NCI-H2171 treated with DMSO at 0.1 percent for 48 hours (cell line): Measurements from ENCODE around the gene PLEKHH3.
"Not testable (repeated sequence)": the region's sequence is repeated elsewhere in the genome, so short reads cannot be mapped to it uniquely, and the experiment has no call there.

ENCODE experiments used
- DNase-seq: peaks from one replicate; lab custom pipeline; 2025; lab: John Stamatoyannopoulos, UW

PLEKHH3 gene

DNA sequence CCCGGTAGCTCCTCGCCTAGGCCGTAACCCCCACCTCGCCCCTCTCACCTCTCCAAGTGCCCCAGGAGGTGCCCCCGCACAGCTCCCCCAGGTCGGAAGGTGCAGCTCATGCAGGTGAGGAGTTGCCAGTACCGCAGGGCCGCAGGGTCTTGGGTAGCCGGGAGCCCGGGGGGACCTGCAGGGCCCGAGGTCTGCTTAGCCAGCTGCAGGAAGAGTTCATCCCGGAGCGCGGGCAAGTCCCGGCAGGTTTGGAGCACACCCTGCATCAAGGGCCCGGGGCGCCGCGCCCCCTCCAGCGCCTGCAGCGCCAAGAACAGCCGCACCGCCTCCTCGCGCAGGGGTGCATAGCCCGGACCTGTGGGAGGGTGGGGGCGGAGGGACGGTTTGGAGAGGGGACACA is 4.8 kb downstream of the PLEKHH3 start:
- DNase-seq, result peak; percentile 84

DNA sequence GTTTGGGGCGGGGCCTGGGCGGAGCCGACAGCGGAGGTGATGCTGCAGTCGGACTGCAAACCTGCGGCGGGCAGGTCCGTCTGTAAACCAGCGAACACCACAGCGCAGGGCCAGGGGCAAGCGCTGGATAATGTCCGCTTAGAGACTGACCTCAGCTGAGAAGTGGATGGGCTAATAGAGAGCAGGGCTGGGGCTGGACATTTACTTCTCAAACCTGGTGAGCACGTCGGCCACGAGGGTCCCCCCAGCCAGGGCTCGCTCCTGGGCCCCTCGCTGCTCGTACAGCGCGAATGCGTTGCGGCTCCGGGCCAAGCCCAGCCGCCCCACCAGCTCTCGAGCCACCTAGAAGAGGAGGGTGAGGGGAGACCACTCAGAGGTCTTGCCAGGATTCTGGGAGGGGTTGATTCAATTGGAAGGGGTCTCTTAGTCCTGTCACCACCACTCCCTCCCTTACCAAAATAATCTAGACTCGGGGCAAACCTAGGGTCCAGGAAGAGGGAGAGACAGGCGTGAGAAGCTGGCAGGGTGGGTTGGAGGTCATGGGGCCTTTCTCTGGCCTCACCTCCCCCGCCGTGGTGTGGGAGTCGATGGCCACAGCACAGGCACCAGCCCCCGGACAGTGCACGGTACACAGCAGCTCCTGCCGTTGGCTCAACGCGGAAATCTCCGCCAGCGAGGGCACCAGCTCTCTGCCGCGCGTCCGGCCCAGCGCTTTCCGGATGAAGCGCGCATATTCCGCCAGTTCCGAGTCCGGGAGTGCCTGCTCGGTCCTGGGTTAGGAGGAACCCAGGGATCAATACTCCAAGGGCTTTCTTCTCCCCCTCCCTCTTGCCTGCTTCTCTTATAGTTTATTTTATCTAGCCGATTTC is 5.8 kb downstream of the PLEKHH3 start:
- no peak for DNase-seq

DNA sequence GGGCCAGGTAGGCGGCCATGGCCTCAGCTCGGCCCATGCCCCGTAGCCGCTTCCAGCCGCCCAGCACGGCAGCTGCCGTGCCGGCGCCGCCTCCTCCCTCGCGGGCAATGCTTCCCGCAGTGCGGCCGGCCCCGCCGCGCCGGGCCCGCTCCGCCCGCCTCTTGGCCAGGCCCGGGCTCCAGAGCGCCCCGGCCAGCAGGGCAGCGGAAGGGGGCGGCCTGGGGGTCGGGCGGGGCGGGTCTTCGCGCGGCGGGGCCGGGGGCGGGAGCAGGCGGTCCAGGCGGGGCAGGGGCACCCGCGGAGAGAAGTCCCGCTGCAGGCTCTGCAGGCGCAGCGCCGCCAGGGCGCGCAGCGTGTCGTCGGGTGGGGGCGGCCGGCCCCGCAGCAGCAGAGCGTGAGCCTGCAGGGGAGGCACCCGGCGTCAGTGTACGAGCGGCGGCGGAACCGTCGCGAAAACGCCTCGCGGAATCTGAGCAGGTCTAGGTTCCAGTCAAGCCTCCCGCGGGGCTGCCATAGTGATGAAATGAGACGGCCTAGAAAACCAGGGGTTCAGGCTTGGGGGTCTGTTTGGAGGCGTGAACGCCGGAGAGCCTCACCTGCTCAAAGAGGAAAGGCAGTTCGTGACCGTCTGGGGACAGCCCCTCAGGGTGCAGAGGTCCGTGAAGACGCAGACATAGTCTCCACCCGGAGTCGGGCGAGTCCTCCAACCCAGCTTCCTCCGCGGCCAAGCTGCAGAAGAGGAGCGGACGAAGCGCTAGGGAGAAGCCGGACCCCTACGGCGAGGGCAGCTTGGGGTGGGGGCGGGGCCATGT is 6.6 kb downstream of the PLEKHH3 start:
- DNase-seq, result no peak

DNA sequence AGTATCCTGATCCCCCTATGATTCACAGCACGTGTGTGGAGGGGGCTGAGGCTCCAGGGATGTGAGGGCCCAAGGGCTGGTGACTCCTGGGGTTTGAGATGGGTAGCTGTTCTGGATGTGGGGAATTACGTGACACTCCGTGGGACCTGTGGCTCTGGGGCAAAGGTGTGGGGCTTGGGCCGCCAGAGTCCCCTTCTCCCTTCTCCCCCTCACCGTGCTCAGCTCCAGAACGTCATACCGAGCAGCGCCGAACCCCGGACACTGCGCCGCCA is 7.2 kb downstream of the PLEKHH3 start:
- DNase-seq, result no peak

DNA sequence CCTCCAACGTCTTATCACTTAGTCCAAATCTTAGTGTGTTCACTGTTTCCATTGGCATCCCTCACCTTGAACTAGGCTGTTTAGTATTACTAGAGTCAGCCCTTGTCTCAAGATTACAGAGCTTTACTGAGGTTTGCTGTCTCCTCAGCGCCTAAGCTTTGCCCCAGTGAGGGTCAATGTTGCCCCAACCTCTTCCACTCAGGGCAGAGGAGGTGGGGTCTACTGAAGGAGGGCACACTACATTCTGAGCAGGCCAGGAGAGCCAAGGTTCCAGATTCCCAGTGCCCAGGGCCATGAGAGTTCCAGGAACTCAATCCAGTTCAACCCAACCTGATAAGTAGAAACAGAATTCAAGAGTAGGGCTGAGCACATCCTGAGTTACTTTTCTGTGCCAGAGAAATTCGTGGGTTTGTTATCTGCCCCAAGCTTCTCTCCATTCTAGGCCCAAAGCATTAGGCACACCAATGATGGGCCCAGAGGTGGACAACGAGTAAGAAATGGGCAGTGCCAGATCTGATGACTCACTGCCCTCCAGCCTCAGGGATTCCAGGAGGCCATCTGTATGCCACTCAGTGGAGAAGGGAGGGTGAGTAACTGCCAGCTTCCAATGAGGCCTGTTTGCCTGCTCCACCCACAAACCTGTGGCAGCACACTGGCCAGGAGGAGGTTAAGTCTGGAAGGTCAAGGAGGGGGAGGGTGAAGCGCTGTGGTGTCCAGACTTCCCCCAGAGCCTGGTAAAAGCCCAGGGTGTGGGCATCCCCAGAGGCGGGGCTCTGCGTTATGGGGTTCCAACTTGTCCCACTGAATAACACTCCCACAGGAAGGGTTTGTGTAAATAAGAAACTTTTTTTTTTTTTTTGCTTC is 9.5 kb downstream of the PLEKHH3 start:
- no peak for DNase-seq

DNA sequence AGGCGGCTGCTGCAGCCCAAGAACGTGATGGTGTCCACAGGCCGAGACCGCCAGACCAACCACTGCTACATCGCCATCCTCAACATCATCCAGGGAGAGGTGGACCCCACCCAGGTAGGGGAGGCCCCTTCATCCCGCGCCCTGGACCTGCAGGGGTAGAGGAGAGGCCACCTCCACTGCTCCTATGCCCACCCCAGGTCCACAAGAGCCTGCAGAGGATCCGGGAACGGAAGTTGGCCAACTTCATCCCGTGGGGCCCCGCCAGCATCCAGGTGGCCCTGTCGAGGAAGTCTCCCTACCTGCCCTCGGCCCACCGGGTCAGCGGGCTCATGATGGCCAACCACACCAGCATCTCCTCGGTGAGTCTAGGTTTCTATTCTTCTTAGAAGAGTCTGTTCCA is 10.7 kb downstream of the PLEKHH3 start:
- not testable (repeated sequence) for DNase-seq

DNA sequence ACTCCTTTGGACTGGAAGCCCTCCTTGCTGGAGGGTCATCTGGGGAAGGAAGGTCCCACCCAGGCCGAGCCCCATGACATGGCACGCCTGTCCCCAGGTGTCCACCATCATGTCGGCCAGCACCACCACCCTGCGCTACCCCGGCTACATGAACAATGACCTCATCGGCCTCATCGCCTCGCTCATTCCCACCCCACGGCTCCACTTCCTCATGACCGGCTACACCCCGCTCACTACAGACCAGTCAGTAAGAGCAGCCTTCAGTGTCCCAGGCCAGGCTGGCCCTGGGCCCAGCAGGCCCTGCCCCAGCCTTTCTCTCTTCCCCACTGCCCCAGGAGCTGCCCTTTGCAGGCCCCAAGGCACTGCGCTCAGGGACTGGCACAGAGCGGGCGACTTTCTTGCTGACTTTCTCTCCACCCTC is 11.2 kb downstream of the PLEKHH3 start:
- DNase-seq, result no peak

DNA sequence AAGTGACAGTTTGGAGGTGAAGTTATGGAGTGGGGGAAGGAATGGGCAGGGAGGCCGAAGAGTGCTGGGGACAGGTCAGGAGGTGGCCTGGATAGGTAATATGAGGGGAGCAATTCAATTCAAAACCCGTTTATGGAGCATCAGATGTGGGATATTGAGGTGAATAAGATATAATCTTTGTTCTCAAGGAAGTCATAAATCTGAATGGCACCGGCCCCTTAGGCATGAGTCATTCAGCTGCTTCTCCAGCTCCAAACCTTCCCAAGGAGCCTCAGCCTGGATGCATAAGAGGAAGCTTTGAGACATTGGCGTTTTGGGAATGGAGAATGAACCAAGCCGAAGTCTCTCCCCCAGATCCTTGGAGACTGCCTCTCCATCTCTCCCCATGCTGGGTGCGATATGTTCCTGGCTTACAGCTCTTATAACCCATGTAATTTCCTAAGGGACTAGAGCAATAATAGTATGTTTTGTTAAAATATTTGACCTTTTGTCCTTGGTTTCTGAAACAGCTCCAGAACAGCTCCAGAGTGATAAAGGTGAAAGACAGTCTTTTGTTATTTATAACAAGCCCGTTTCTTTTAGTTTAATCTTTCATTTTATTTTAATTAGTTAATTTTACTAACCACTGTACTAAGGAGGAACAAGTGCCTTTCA is 16.0 kb downstream of the PLEKHH3 start:
- no peak for DNase-seq

DNA sequence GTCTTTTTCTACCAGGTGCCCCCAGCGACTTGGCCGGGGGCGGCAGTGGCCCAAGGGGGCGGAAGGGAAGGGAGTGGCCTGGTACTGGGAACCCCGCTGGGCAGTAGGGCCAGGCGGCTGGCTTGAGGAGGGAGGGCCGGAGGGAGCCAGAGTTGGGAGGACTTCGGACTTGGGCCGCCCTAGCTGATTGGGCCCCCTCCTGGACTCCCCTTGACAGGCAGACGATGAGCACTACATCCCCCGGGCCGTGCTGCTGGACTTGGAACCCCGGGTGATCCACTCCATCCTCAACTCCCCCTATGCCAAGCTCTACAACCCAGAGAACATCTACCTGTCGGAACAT is 16.9 kb downstream of the PLEKHH3 start:
- DNase-seq, result not testable (repeated sequence)

DNA sequence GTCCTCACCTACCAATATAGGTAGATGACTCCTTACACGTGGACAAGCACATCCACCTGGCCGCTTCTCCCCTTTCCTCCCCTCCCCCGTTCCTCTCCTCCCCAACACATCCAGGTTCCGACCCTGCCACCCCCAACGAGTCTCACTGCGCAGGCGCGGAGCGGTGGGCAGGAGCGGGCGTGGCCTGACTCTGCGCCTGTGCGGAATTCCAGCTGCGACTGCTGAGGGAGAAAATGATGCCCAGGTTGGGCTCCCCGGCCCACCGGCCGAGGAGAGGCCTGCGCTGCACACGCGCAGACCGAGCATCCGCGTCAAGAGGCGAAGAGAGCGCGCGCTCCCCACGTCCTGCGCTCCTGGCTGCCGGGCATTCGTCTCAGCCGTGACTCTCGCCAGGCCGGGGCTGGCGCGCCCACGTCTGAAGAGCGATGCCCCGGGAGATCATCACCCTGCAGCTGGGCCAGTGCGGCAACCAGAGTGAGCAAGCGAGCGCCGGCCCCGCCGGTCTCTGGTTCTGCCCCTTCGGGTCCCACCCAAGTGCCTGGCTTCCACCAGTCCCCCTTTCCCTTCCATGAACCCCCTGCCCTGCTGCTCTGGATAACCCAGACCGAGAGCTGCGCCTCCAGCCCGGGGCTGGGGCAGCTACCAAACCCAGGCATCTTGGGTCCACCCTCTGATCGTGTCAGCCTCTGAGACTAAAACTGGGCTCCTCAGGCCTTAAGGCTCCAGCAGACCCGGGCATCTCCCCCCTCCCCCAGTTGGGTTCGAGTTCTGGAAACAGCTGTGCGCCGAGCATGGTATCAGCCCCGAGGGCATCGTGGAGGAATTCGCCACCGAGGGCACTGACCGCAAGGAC is 17.5 kb downstream of the PLEKHH3 start, which contains the start of gene TUBG2:
TSS of gene TUBG2 (plus strand) at position 206 of the 853 bp plus-strand sequence. CDS start at position 426, 220 bp downstream.
- peak; percentile 94 for DNase-seq

DNA sequence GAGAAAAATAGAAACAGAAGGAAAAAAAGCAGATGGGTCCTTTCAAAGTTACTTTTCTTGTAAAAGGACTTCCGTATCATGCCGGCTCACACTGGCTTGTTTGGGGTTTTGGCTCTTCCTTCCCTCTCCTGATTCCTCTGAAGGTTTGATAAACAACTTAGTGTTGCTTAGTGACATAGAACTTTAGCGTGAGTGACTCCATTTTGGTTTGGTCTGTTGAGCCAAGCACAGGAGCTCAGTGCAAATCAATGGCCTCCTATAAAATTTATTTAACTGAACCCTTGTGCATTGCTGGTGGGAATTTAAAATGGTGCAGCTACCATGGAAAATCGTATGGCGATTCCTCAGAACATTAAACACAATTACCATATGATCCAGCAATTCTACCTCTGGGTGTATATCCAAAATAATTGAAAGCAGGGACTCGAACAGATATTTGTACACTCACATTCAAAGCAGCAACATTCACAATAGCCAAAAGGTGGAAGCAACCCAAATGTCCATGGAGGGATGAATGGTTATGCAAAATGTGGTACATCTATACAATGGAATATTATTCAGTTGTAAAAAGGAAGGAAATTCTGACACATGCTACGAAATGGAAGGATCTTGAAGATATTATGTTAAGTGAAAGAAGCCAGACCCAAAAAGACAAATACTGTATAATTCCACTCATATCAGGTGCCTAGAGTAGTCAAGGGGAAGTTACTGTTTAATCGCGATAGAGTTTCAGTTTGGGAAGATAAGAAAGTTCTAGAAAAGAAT is 18.8 kb downstream of the PLEKHH3 start:
- no peak for DNase-seq

DNA sequence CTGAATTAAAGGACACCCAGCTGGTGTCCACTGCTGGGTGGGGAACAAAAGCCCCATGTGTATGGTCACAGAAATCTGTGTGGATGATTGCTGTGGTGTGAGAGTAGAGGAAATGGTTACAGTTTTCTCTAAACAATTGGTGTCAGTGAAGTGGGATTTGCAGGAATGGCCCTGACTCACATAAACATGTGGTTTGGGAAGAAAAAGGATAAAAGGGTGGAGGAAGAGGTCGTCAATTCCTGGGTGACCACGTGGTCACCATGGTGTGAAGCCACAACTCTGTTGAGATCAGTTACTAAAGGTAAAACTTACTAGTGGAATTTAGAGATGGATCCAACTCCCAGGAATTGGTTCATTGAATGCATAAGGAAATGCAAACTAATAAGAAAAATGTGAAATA is 21.3 kb downstream of the PLEKHH3 start:
- DNase-seq, result no peak

DNA sequence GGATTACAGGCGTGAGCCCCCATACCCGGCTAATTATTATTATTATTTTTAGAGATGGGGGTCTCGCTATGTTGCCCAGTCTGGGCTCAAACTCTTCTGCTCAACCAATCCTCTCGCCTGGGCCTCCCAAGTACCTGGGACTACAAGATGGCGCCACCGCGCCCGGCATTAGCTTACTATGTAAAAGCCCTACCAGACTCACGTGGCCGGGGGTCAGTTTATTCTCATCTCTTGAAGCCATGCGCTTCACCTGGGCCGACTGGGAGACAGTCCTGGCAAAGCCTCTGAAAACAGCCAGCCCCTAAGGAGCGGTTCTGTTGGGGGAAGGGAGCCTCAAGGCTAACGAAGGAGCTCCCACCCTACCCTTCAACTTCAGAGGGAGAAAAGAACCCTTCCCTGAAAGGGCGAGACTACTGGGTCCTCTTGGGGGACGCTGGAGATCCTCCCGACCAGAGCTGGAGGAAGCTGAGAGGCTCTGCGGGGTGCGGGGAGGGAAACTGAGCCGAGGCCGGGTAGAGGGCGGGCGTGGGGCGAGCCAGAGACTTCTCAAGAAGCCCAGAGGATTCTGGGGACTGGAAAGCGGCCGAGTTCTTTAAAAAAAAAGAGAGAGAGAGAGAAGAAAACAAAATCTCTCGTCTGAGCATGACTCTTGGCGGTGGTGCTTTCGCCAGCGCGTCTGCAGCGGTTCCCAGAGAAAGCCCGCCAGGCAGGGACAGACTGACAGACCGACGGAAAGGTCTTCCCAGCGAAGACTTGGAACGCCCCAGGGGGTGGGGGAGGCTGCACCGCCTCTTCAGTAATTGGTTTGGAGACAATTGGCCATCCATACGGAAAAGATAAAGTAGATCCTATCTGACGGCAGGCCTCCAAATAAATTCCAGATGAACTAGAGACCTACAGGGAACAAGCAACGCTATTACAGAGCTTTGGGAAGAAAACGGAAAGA is 23.3 kb downstream of the PLEKHH3 start:
- no peak for DNase-seq

DNA sequence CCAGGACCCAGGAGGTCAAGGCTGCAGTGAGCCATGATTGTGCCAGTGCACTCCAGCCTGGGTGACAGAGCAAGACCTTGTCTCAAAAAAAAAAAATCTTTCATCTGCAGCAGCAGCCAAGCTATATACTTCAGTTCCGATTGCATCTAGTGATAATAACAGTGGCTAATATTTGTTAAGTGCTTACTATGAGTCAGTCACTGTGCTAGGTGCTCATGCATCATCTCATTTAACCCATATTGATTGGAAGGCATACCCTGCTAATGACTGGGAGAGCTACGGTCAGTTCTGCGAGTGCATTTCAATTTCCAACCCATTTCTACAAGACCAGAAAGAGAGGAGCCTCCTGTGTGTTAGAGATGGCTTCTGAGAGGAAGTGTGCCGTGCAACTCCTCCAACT is 25.4 kb downstream of the PLEKHH3 start:
- DNase-seq, result no peak

DNA sequence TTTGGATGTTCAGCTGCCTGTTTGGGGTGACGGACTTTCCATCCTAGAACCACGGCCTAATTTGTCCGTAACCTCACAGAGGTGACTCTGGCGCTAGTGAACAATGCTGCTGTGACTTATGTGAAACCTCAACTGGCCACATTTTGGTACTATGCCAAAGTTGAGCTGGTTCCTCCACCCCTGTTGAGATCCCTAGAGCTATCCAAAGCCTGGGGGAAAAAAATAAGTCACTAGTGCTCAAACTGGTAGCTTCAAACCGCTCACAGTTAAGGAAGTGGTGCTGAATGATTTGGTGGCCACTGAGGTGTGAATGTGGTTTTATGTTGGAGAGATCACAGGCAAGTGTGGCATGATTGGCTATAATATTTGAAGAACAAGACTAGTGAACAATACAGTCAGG is 29.0 kb downstream of the PLEKHH3 start:
- no peak for DNase-seq

DNA sequence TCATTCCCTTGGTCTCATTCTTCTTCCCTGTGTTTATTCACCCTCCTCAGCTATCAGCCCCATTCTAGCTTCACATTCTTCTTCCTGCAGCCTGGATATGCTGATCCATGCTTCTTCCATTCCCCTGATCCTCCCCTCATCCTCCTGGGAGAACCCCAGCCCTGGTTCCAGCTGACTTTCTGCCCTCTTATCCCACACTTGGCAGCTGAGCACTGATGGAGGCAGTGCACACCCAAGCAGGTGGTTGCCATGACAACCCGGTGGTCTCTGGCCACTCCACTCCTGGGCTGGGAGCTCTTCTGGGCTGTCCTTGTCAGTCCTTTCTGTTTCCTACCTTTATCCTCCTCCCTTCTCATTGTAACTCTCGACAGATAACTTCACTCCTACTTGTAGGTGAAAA is 34.5 kb downstream of the PLEKHH3 start:
- no peak for DNase-seq

DNA sequence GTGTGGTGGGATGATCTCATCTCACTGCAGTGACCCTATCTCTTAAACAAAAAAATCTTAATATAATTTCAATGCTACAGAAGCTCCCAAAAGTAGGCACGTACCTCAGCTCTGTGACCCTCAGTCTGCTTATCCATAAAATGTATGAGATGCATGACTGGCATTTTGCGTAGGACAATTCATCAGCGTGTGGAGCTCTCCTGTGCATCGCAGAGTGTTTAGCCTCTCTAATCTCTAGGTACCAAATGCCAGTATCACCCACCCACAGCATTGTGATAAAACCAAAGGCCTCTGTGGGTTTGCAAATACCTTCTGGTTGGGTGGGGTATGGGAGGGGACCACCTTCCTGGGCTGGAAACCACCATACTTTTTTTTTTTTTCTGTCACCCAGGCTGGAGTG is 36.7 kb downstream of the PLEKHH3 start:
- no peak for DNase-seq

DNA sequence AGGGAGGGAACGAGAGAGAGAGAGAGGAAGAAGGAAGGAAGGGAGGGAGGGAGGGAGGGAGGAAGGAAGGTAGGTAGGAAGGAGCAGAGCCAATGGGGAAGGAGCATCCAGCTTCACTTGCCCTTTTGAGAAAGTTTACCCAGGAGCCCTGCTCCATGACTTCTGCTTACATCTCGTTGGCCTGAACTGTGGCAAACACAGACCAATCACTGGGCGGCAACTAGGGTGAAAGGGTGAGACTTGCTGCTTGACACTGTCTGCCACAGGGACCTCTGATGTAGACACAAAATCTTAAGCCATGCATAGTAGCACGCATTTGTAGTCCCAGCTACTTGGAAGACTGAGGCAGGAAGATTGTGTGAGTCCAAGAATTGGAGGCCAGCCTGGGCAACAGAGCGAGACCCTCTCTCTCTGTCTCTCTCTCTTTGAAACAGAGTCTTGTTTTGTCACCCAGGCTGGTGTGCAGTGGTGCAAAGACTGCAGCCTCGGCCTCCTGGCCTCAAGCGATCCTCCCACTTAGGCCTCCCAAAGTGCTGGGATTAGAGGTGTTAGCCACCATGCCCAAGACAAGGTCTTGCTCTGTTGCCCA is 37.2 kb downstream of the PLEKHH3 start:
- DNase-seq, result no peak
